ENCODE data around the gene ARHGAP24.

DNA sequence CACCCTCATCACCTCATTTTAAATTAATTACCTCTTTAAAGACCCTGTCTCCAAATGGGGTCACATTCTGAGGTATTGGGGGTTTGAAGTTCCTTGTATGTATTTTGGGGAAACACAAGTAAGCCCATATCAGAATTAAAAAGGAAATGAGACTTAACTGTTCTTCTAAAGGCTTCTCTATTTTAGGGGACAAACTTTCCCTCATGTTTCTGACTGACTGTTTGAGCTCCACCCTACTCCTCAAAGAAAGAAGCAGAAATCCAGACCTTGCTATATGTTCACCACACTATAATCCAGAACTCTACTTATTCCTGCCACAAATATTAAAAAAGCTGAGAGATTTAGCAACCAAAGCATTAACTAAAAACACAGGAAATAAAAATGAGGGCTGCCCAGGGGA, 258.8 kb downstream of the ARHGAP24 start:
- TF ChIP-seq, protein P1, sequence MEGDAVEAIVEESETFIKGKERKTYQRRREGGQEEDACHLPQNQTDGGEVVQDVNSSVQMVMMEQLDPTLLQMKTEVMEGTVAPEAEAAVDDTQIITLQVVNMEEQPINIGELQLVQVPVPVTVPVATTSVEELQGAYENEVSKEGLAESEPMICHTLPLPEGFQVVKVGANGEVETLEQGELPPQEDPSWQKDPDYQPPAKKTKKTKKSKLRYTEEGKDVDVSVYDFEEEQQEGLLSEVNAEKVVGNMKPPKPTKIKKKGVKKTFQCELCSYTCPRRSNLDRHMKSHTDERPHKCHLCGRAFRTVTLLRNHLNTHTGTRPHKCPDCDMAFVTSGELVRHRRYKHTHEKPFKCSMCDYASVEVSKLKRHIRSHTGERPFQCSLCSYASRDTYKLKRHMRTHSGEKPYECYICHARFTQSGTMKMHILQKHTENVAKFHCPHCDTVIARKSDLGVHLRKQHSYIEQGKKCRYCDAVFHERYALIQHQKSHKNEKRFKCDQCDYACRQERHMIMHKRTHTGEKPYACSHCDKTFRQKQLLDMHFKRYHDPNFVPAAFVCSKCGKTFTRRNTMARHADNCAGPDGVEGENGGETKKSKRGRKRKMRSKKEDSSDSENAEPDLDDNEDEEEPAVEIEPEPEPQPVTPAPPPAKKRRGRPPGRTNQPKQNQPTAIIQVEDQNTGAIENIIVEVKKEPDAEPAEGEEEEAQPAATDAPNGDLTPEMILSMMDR (conservative IDR thresholded peaks at IDR 0.05 in 1 of 2, IDR thresholded peaks at IDR 0.05 in 1 of 2; ENCODE audit: extremely low read depth in 1 of 2, insufficient read depth in 1 of 2, low read depth in 1 of 2, low read length in 2 of 2), result no peak
- TF ChIP-seq EZH2 (IDR thresholded peaks at IDR 0.05; ENCODE audit: borderline replicate concordance, low read length), result no peak

Data from mammary epithelial cell (primary cell).